Measurements from ENCODE around the gene ZNF33A. TPM values are rescaled to one million over a fixed set of nuclear protein-coding genes. Genes with fewer than 3 reads are reported as not detected.

Gene ZNF33A
- total RNA-seq, 1 donor from 2014 or later, result 19.1 TPM

Other genes starting within 250 kb of the ZNF33A start
- 11.4 TPM for gene ZNF248, start 153.1 kb upstream of the ZNF33A start, total RNA-seq
- gene ZNF25, start 34.0 kb upstream of the ZNF33A start, total RNA-seq, result 15.9 TPM
- 10.0 TPM for gene ZNF37A, start 83.7 kb downstream of the ZNF33A start, total RNA-seq